ENCODE data around the gene CHI3L1.

DNA sequence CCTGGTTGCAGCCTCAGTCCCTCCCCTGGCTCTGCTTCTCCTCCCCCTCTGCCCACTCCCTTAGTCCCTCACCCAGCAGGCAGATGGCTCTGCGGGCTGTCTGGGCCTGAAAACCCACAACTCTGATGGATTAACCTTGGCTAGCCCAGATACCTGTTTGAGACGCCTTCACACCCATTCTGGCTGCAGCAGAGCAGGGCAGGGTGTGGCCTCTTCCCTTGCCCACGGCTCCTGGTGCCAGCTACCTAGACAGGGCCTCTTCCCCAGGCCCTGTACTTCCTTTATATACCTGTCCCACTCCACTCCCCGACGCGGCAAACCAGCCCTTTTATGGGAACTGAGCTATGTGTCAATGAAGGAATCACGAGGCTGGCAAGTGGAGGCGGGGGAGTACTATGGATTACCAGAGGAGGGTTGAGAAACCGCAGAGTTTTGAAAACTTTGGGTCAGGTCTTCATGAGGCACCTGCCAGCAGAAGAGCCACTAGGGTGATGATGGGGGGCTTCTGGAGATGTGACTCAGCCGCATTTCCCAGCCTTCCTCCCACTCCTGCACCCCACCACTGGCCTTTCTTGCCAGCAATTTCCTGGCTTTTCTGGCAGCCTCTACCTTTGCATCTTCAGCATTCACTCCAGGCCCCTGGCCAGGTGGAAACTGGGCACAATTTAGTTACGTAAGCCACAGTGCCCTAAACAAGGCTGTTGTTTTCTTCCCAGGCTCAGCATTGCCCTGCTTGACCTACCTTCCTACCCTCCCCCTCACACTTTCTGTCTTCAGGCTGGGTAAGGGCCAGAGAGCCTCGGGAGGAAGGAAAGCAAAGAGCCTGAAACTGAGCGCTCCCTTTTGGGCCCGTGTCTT is at the start of gene CHI3L1:
- TF ChIP-seq POLR2A (IDR thresholded peaks at IDR 0.05) = no peak
- no peak for TF ChIP-seq POLR2AphosphoS5 (IDR thresholded peaks at IDR 0.05)
- TF ChIP-seq, protein P1, sequence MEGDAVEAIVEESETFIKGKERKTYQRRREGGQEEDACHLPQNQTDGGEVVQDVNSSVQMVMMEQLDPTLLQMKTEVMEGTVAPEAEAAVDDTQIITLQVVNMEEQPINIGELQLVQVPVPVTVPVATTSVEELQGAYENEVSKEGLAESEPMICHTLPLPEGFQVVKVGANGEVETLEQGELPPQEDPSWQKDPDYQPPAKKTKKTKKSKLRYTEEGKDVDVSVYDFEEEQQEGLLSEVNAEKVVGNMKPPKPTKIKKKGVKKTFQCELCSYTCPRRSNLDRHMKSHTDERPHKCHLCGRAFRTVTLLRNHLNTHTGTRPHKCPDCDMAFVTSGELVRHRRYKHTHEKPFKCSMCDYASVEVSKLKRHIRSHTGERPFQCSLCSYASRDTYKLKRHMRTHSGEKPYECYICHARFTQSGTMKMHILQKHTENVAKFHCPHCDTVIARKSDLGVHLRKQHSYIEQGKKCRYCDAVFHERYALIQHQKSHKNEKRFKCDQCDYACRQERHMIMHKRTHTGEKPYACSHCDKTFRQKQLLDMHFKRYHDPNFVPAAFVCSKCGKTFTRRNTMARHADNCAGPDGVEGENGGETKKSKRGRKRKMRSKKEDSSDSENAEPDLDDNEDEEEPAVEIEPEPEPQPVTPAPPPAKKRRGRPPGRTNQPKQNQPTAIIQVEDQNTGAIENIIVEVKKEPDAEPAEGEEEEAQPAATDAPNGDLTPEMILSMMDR (IDR thresholded peaks at IDR 0.05 in 8 of 11, conservative IDR thresholded peaks at IDR 0.05 in 3 of 11) = no peak
